ENCODE data around the gene DLL4.
"Not testable (repeated sequence)": the region's sequence is repeated elsewhere in the genome, so short reads cannot be mapped to it uniquely, and the experiment has no call there.

The DLL4 gene

DNA sequence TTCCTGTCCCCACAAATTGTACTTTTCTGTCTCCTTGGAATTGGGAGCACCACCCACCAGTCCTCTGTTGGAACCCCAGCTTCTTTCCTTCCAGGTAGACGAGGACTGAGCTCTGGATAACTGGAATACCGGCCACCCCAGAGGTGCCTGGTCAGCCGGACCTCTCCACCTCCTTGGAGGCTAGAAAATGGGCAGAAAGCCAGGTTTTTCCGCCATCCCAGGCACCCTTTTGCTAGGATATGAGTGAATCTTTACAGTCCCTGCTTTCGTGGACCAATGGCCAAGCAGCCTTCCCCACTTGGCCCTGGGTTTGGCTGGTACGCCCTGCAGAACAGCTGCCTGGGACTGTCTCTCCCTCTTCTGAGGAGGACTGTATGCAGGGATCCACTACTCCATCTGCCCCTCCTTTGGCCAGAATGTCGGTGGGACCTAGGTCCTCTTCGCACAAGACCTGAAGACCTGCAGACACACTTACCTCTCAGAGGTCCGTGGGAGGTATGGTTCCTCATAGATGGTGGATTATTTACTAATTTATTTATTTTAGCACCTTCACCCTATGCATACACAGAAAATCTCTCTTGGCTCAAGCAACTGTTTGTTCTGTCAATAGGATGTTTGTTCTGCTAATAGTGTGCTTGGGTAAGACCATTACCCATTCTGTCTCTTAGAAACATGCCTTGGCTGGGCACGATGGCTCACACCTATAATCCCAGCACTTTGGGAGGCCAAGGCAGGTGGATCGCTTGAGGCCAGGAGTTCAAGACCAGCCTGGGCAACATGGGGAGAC is 15.6 kb downstream of the DLL4 start:
- H3K36me3 ChIP-seq (ENCODE audit: control insufficient read depth in 2 of 2, insufficient read depth in 2 of 2, low read length in 2 of 2): no peaks in the 10 kb centered on the region

DNA sequence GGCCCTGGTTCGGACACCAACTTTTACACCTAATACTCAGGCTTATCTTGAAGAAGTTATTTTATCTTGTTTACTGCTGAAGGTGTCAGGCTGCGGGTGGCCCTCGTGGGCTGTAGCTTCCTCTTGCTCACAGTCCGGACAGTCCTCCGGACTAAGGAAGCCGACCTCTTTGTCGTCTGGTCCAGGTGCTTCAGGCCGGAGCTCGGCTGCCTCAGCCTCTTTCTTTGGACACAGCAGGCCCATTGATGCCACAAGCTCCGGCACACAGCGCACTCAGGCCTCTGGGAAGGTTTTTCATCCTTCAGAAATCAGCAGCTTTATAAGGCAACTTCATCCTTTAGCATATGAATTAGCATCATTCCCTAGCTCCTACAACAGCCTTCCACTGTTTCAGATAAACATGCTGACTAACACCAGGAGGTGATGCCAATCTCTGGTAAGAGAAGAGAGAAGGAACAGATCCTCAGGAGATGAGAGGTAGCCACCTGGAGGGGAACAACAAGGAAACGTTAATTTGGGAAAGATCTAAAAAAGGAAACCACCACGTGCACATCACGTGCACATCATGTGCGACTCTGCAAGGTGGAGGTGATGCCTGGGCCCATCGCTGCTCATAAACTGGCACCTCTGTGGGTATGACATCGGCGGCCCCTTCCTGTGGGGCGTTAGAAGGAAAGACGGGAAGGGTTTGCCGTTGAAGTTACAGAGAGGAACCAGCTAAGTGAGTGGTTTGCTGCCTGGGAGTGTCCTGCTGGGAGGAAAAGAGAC is 19.8 kb downstream of the DLL4 start:
- Histone ChIP-seq H3K9ac (ENCODE audit: low read length in 2 of 2) (no peak overlapping the region), H3K27ac (ENCODE audit: low read length) (no peak overlapping the region), H3K4me3 (ENCODE audit: low read length in 2 of 2) (no peak overlapping the region)

More for the DNA sequence above, 15.6 kb downstream of the DLL4 start:
- Histone ChIP-seq H3K9ac (ENCODE audit: low read length in 2 of 2) (no peak overlapping the region), H3K27ac (ENCODE audit: low read length) (no peak overlapping the region), H3K27me3 (ENCODE audit: control insufficient read depth in 1 of 2, insufficient read depth in 2 of 2, low read length in 2 of 2) (peaks cover 0 to 1% of the 10 kb centered on the region in 2 donors), H3K9me3 (ENCODE audit: control insufficient read depth in 2 of 2, low read length in 2 of 2) (no peaks in the 10 kb centered on the region), H3K4me3 (ENCODE audit: low read length in 2 of 2) (no peak overlapping the region), H3K4me1 (ENCODE audit: control insufficient read depth, insufficient read depth, low read length) (peaks cover 23% of the 10 kb centered on the region)

DNA sequence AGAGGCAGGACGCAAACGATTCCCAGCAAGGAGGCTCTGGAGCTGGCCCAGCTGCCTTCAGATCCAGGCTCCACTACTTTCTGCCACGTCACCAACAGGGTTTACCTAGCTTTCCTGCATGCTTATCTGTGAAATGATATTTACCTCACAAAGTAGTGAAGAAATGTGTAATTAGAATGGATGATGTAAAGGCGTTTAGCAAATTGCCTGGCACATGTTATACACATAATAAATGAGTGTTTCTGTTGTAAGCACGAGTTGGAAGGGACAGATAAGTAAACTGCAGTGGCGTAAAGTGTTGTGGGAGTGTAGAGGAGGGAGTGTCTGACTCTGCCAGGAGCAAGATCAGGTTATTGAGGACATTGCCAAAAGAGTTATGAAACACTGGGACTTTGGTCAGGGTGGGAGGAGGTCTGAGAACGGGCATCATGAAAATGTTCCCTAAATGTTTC is 20.6 kb downstream of the DLL4 start:
- no peak overlapping the region for H3K4me3 ChIP-seq (ENCODE audit: low read length in 2 of 2)
- H3K9me3 ChIP-seq (ENCODE audit: control insufficient read depth in 2 of 2, low read length in 2 of 2): no peaks in the 10 kb centered on the region
- peaks cover 17% of the 10 kb centered on the region for H3K4me1 ChIP-seq (ENCODE audit: control insufficient read depth, insufficient read depth, low read length)
- H3K36me3 ChIP-seq (ENCODE audit: control insufficient read depth in 2 of 2, insufficient read depth in 2 of 2, low read length in 2 of 2): no peaks in the 10 kb centered on the region
- peaks cover 0 to 3% of the 10 kb centered on the region in 2 donors for H3K27me3 ChIP-seq (ENCODE audit: control insufficient read depth in 1 of 2, insufficient read depth in 2 of 2, low read length in 2 of 2)
- H3K27ac ChIP-seq (ENCODE audit: low read length): no peak overlapping the region
- H3K9ac ChIP-seq (ENCODE audit: low read length in 2 of 2): no peak overlapping the region

More for the DNA sequence above, 19.8 kb downstream of the DLL4 start:
- Histone ChIP-seq H3K27me3 (ENCODE audit: control insufficient read depth in 1 of 2, insufficient read depth in 2 of 2, low read length in 2 of 2) (peaks cover 0 to 3% of the 10 kb centered on the region in 2 donors), H3K4me1 (ENCODE audit: control insufficient read depth, insufficient read depth, low read length) (peaks cover 13% of the 10 kb centered on the region), H3K9me3 (ENCODE audit: control insufficient read depth in 2 of 2, low read length in 2 of 2) (no peaks in the 10 kb centered on the region), H3K36me3 (ENCODE audit: control insufficient read depth in 2 of 2, insufficient read depth in 2 of 2, low read length in 2 of 2) (no peaks in the 10 kb centered on the region)

DNA sequence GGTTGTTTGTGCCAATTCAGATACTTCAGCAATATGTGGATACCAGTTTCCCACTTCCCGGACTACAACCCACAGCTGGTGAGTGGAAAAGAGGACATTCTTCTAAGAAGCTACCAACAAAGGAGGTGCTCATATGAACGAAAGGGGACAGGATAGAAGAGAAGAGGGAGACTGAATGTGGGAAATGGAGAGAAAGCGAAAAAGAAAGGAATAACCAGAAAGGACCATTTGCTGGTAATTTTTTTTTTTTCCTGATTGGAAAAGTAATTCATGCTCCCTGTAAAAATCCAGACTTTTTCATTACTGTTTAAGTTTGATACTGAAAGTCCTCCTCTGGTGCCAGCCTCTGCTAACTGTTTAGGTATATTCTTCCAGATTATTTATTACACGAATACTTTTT is 22.6 kb downstream of the DLL4 start:
- Histone ChIP-seq H3K9ac (ENCODE audit: low read length in 2 of 2) (no peak overlapping the region), H3K36me3 (ENCODE audit: control insufficient read depth in 2 of 2, insufficient read depth in 2 of 2, low read length in 2 of 2) (no peaks in the 10 kb centered on the region), H3K27ac (ENCODE audit: low read length) (no peak overlapping the region), H3K9me3 (ENCODE audit: control insufficient read depth in 2 of 2, low read length in 2 of 2) (no peaks in the 10 kb centered on the region), H3K4me1 (ENCODE audit: control insufficient read depth, insufficient read depth, low read length) (peaks cover 31% of the 10 kb centered on the region), H3K27me3 (ENCODE audit: control insufficient read depth in 1 of 2, insufficient read depth in 2 of 2, low read length in 2 of 2) (peaks cover 0 to 3% of the 10 kb centered on the region in 2 donors), H3K4me3 (ENCODE audit: low read length in 2 of 2) (no peak overlapping the region)

DNA sequence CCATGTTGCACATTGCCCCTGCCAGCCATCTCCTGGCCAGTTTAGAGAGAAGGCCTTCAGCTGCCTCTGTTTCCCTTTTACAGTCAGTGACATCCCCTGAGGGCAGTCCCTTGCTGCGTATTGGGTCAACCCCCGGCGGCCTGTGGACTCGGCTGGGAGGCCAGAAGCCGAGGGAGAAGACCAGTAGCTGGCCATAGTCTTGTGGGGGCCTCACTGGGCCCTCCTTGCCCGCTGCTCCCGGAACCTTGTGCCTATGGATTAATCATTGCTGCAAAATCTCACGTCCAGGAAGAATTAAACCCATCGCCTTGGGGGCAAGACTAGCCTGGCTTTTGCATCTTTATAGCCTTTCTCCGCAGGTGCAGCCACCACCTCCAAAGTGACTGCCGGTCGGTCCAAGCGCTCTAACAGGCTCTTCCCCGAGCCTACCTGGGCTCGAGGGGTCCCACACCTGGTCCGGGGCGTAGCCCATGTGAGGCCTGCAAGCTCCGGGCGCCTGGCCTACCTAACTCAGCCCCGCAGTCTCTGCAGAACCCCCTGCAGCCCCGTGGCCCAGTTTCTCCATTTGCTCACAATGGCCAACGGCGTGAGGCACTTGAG is 23.3 kb downstream of the DLL4 start:
- H3K36me3 ChIP-seq (ENCODE audit: control insufficient read depth in 2 of 2, insufficient read depth in 2 of 2, low read length in 2 of 2): no peaks in the 10 kb centered on the region
- H3K27me3 ChIP-seq (ENCODE audit: control insufficient read depth in 1 of 2, insufficient read depth in 2 of 2, low read length in 2 of 2): peaks cover 0 to 3% of the 10 kb centered on the region in 2 donors
- no peaks in the 10 kb centered on the region for H3K9me3 ChIP-seq (ENCODE audit: control insufficient read depth in 2 of 2, low read length in 2 of 2)
- peak overlapping the region; percentile 75 to 86 for H3K9ac ChIP-seq (ENCODE audit: low read length in 2 of 2)
- H3K4me3 ChIP-seq (ENCODE audit: low read length in 2 of 2): peak overlapping the region; percentile 86 to 92
- H3K4me1 ChIP-seq (ENCODE audit: control insufficient read depth, insufficient read depth, low read length): peaks cover 36% of the 10 kb centered on the region
- peak overlapping the region; percentile 78 for H3K27ac ChIP-seq (ENCODE audit: low read length)

DNA sequence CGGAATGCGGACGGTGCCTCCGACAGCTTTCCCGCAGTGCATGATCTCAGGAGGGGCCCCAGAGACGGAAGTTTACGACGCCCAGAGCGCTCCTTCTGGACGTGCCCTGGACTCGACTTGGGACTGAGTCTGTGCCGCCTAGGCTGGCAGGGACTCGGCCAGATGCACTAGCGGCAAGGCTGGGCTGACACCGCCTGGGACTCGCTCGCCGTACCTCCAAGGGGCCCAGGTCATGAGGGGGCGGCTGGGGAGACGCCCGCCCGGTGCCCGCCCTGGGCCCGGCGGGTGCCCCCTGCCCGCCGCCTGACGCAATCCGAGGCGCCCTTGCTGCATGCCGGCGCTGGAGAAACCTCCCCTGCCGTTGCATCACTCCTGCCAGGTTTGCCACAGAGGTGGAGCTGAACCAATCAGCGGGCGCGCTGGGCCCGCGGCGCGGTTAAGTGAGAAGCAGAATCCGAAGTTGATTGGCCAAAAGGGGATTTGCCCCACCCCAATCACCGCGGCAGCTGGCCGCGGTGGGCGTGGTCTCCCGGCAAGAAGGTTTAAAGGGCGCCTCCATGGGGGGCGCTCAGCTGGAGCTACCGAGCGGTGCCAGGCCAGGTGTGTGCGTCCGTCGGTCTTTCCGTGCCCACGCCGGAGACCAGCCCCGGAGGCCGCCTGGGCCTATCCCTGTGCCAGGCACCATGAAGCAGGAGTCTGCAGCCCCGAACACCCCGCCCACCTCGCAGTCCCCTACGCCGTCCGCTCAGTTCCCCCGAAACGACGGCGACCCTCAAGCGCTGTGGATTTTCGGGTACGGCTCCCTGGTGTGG is 24.0 kb downstream of the DLL4 start, which contains the start of gene CHAC1:
CHAC1 (plus strand) TSS at position 571 of the 812 bp plus-strand sequence; CDS start at position 684, 113 bp downstream.
- peak within 1 kb of the TSS; percentile 75 to 86 for H3K9ac ChIP-seq (ENCODE audit: low read length in 2 of 2)
- H3K4me1 ChIP-seq (ENCODE audit: control insufficient read depth, insufficient read depth, low read length): peaks cover 42% of the 10 kb centered on the region
- peak within 1 kb of the TSS; percentile 86 to 92 for H3K4me3 ChIP-seq (ENCODE audit: low read length in 2 of 2)
- peak within 1 kb of the TSS; percentile 78 for H3K27ac ChIP-seq (ENCODE audit: low read length)
- no peaks in the 10 kb centered on the region for H3K9me3 ChIP-seq (ENCODE audit: control insufficient read depth in 2 of 2, low read length in 2 of 2)
- peaks cover 0 to 3% of the 10 kb centered on the region in 2 donors for H3K27me3 ChIP-seq (ENCODE audit: control insufficient read depth in 1 of 2, insufficient read depth in 2 of 2, low read length in 2 of 2)
- no peaks in the 10 kb centered on the region for H3K36me3 ChIP-seq (ENCODE audit: control insufficient read depth in 2 of 2, insufficient read depth in 2 of 2, low read length in 2 of 2)

DNA sequence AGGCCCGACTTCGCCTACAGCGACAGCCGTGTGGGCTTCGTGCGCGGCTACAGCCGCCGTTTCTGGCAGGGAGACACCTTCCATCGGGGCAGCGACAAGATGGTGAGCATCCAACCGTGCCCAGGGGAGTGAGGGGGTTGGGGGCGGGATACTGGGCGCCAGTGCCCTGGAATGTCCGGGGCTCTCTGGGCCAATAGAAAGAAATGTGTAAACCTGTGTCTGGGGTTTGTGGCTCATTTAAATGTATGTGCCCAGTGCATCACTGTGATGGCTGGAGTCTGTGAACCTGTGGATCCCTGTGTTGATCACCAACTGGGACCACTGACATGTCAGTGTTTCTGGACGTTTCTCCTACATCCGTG is 24.6 kb downstream of the DLL4 start:
- peak overlapping the region; percentile 78 for H3K27ac ChIP-seq (ENCODE audit: low read length)
- H3K4me1 ChIP-seq (ENCODE audit: control insufficient read depth, insufficient read depth, low read length): peaks cover 46% of the 10 kb centered on the region
- peaks cover 0 to 3% of the 10 kb centered on the region in 2 donors for H3K27me3 ChIP-seq (ENCODE audit: control insufficient read depth in 1 of 2, insufficient read depth in 2 of 2, low read length in 2 of 2)
- H3K9me3 ChIP-seq (ENCODE audit: control insufficient read depth in 2 of 2, low read length in 2 of 2): no peaks in the 10 kb centered on the region
- H3K36me3 ChIP-seq (ENCODE audit: control insufficient read depth in 2 of 2, insufficient read depth in 2 of 2, low read length in 2 of 2): no peaks in the 10 kb centered on the region
- peak overlapping the region; percentile 86 to 92 for H3K4me3 ChIP-seq (ENCODE audit: low read length in 2 of 2)
- H3K9ac ChIP-seq (ENCODE audit: low read length in 2 of 2): peak overlapping the region; percentile 69 to 75

DNA sequence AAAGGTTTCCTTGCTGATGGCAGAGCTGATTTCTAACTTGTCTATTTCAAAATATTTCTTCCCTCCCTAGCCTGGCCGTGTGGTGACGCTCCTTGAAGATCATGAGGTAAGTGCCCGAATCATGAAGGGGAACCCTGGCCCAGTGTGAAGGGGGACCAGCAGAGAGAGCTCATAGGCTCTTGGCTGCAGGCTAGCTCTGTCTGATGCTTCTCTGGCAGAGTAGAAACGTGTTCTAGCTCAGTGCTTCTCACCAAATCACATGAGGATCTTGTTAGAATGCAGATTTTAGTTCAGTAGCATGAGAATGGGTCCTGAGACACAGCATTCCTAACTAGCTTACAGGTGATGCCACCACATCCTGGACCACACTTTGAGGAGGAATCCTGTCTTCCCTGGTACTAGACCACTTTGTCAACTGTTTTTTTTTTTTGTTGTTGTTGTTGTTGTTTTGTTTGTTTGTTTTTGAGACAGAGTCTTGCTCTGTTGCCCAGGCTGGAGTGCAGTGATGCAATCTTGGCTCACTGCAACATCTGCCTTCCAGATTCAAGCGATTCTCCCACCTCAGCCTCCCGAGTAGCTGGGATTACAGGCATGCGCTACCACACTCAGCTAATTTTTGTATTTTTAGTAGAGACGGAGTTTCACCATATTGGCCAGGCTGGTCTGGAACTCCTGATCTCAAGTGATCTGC is 25.2 kb downstream of the DLL4 start:
- not testable (repeated sequence) for H3K27me3 ChIP-seq (ENCODE audit: control insufficient read depth in 1 of 2, insufficient read depth in 2 of 2, low read length in 2 of 2); H3K9ac ChIP-seq (ENCODE audit: low read length in 2 of 2); H3K9me3 ChIP-seq (ENCODE audit: control insufficient read depth in 2 of 2, low read length in 2 of 2); H3K36me3 ChIP-seq (ENCODE audit: control insufficient read depth in 2 of 2, insufficient read depth in 2 of 2, low read length in 2 of 2)
- Histone ChIP-seq H3K4me1 (ENCODE audit: control insufficient read depth, insufficient read depth, low read length) (peaks cover 46% of the 10 kb centered on the region), H3K27ac (ENCODE audit: low read length) (peak overlapping the region; percentile 78), H3K4me3 (ENCODE audit: low read length in 2 of 2) (peak overlapping the region; percentile 86 to 92)

DNA sequence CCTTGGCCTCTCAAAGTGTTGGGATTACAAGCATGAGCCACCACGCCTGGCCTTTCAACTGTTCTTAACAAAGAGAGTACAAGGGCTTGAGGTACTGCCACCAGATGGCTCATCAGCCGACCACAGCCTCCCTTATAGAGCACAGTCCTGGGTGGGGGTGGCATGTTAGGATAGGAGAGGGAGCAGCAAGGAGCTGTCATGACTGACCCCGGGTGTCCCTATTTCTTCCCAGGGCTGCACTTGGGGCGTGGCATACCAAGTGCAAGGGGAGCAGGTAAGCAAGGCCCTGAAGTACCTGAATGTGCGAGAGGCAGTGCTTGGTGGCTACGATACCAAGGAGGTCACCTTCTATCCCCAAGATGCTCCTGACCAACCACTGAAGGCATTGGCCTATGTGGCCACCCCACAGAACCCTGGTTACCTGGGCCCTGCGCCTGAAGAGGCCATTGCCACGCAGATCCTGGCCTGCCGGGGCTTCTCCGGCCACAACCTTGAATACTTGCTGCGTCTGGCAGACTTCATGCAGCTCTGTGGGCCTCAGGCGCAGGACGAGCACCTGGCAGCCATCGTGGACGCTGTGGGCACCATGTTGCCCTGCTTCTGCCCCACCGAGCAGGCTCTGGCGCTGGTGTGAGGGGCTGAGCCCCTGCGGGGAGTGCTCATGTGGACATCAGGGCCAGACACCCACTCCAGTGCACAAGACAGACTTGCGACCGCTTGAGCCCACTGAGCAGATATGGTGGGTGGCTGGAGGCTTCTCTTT is 26.2 kb downstream of the DLL4 start:
- peak overlapping the region; percentile 91 for H3K27ac ChIP-seq (ENCODE audit: low read length)

More for the DNA sequence above, 26.2 kb downstream of the DLL4 start:
- Histone ChIP-seq H3K9ac (ENCODE audit: low read length in 2 of 2) (peak overlapping the region in 1 of 2 donors; percentile 48), H3K36me3 (ENCODE audit: control insufficient read depth in 2 of 2, insufficient read depth in 2 of 2, low read length in 2 of 2) (no peaks in the 10 kb centered on the region), H3K4me3 (ENCODE audit: low read length in 2 of 2) (no peak overlapping the region), H3K4me1 (ENCODE audit: control insufficient read depth, insufficient read depth, low read length) (peaks cover 46% of the 10 kb centered on the region), H3K9me3 (ENCODE audit: control insufficient read depth in 2 of 2, low read length in 2 of 2) (no peaks in the 10 kb centered on the region), H3K27me3 (ENCODE audit: control insufficient read depth in 1 of 2, insufficient read depth in 2 of 2, low read length in 2 of 2) (no peaks in the 10 kb centered on the region)

All from stomach smooth muscle (tissue), 2 donors.